ENCODE results near the gene HCFC1R1.

HCFC1R1 gene

GRCh38 chr16:3035289-3035971 lies 11.7 kb upstream of the HCFC1R1 start:
- no peak for DNase-seq
- no peak for TF ChIP-seq POLR2A (IDR thresholded peaks at IDR 0.05; ENCODE audit: low read length)
- TF ChIP-seq GATA1 (IDR thresholded peaks at IDR 0.05; ENCODE audit: low read depth, low read length): no peak

- TF ChIP-seq GATA1 (IDR thresholded peaks at IDR 0.05; ENCODE audit: low read depth, low read length): no peak
- no peak for TF ChIP-seq POLR2A (IDR thresholded peaks at IDR 0.05; ENCODE audit: low read length)
- DNase-seq: no peak
These were observed 8.9 kb upstream of the HCFC1R1 start for GRCh38 chr16:3032624-3033023.

- TF ChIP-seq GATA1 (IDR thresholded peaks at IDR 0.05; ENCODE audit: low read depth, low read length) (no peak), POLR2A (IDR thresholded peaks at IDR 0.05; ENCODE audit: low read length) (no peak)
- no peak for DNase-seq
These were observed 6.8 kb upstream of the HCFC1R1 start for GRCh38 chr16:3030222-3031212.

DNA sequence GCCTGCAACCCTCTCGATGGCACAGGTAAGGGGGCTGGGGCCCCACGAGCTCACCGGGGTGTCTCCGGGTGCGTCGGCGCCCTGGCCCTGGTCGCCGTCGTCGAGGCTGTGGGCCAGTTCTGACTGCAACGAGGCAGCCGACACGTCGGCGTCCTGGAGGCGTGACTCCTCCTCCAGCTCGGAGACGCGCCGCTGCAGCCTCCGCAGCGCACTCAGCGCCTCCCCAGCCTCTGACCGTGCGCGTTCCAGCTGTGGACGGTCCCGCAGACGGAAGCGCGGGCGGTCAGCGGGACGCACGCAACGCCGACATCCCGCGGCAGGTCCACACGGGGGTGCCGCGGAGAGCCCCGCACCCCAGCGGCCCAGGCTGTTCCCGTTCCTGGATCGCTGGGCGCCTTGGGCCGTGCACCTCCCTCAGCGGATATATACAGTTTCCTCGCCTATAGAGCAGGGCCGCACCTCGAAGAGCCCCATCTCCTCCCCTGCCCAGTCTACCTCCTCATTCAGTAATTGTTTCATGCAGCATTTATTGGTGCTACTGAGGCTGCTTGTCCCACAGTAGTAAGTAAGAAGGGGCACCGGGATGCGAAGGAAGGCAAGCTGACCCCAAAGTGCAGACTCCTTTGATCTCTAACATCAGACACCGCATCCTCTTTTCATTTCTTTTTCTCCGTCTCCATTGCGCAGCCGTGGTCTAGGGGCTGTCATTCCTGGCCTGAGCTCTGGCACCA lies 5.9 kb upstream of the HCFC1R1 start:
- TF ChIP-seq GATA1 (IDR thresholded peaks at IDR 0.05; ENCODE audit: low read depth, low read length): no peak
- no peak for TF ChIP-seq POLR2A (IDR thresholded peaks at IDR 0.05; ENCODE audit: low read length)
- peak; percentile 22 to 31 for DNase-seq

DNA sequence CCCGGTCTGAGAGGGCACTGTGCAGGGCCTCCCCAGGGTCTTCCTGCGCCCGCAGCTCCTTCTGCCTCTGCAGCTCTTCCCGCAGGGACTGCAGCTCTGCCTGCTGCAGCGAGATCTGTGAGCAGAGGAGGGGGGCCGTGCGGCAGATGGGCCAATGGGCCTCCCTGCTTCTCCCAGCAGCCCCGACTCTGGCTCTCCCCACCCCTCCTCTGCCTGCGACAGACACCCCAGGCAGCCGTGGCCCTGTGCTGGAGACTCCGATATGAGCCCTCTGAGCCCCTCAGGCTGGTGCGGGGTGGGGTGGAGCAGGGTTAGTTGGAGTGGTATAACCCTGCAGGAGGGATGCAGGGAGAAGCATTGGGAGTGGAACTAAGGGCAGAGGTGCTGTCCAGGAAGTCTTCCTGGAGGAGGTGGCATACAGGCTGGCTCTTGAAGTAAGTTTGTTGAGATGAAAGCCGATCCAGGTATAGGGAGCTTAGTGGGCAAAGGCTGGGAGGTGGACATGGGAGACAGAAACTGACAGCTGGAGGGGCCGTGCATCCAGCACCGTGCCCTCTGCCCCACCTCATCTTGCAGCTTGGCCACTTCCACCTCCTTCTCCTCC lies 5.1 kb upstream of the HCFC1R1 start:
- no peak for DNase-seq
- TF ChIP-seq GATA1 (IDR thresholded peaks at IDR 0.05; ENCODE audit: low read depth, low read length): no peak

- peak; percentile 86 to 92 for DNase-seq
- no peak for TF ChIP-seq POLR2A (IDR thresholded peaks at IDR 0.05; ENCODE audit: low read length)
- TF ChIP-seq GATA1 (IDR thresholded peaks at IDR 0.05; ENCODE audit: low read depth, low read length): no peak
These were observed 4.4 kb upstream of the HCFC1R1 start for GRCh38 chr16:3027983-3028715.

DNA sequence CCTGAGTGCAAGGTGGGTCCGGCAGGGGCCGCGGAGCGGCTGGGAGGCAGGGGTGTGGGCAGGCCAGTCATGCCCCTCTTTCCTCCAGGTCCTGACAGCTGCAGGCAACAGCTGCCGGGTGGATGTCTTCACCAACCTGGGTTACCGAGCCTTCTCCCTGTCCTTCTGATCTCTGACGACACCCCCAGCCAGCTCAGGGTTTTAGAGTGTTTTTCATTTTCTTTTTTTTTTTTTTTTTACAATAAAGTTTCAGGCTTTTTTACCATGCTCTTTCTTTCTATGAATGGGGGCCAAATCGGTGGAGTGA lies 3.7 kb upstream of the HCFC1R1 start:
- no peak for DNase-seq
- TF ChIP-seq POLR2A (IDR thresholded peaks at IDR 0.05; ENCODE audit: low read length): no peak
- TF ChIP-seq GATA1 (IDR thresholded peaks at IDR 0.05; ENCODE audit: low read depth, low read length): no peak

GRCh38 chr16:3026609-3027488 lies 3.1 kb upstream of the HCFC1R1 start:
- DNase-seq: no peak
- TF ChIP-seq POLR2A (IDR thresholded peaks at IDR 0.05; ENCODE audit: low read length) (no peak), GATA1 (IDR thresholded peaks at IDR 0.05; ENCODE audit: low read depth, low read length) (no peak)

GRCh38 chr16:3026003-3026378 lies 2.2 kb upstream of the HCFC1R1 start:
- no peak for DNase-seq
- TF ChIP-seq POLR2A (IDR thresholded peaks at IDR 0.05; ENCODE audit: low read length) (no peak), GATA1 (IDR thresholded peaks at IDR 0.05; ENCODE audit: low read depth, low read length) (no peak)

DNA sequence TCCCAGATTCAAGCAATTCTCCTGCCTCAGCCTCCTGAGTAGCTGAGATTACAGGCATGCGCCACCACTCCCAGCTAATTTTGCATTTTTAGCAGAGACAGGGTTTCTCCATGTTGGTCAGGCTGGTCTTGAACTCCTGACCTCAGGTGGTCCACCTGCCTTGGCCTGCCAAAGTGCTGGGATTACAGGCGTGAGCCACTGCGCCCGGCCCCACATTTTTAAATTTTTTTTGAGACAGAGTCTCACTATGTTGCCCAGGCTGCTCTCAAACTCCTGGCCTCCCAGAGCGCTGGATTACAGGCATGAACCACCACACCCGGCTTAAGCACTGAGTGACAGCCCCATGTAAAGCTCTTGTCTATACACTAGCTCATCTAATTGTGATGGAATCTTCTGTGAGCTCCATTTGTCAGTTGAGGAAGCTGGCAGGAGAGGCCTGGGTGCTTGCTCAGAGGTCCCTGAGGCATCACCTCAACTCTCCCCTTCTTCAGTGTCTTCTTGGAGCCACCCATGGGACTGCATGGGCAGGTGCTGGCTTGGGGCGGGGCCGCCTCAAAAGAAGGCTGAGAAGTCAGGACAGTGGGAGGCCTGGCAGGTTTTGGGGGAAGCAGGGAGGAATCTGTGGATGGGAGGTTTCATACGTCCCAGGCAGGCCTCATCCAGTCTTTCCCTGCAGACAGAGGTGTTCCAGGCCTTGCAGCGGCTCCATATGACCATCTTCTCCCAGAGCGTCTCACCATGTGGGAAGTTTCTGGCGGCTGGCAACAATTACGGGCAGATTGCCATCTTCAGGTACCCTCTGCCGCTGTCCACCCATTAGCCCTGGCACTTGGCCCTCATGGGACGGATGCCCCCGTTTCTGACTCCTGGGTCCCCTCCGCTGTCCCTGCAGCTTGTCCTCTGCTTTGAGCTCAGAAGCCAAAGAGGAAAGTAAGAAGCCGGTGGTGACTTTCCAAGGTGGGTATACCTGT lies 1.6 kb upstream of the HCFC1R1 start:
- DNase-seq: no peak
- TF ChIP-seq GATA1 (IDR thresholded peaks at IDR 0.05; ENCODE audit: low read depth, low read length) (no peak), POLR2A (IDR thresholded peaks at IDR 0.05; ENCODE audit: low read length) (no peak)

DNA sequence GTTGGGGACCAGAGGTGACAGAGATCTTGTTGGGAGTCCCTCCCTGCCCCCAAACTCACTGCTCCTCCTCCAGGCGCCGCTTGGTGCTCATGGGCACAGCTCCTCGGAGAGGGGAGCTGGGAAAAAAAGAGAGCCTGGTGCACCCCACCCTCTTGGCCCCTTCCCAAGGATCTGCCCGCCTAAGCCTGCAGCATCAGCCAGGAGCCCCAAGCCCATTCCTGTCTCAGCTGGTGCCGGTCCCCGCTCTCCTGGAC lies 400 bp downstream of the HCFC1R1 start:
- no peak for TF ChIP-seq POLR2A (IDR thresholded peaks at IDR 0.05; ENCODE audit: low read length)
- TF ChIP-seq GATA1 (IDR thresholded peaks at IDR 0.05; ENCODE audit: low read depth, low read length): no peak
- DNase-seq: peak; percentile 59 to 67
